SK-N-SH treated with all-trans-retinoic acid at 6 μM for 48 hours (cell line): Measurements from ENCODE around the gene VIP.
A peak's percentile ranks its signal among the peaks of the same experiment; 100 is the strongest.
"Not testable (repeated sequence)": the region's sequence is repeated elsewhere in the genome, so short reads cannot be mapped to it uniquely, and the experiment has no call there.

Experiments used
- ATAC-seq: fragments of 200-7000 bp; cut with Tn5 transposase; 3 replicates; pipeline ENCODE4 v1.9.1; 2020; ENCODE audit warnings: mild to moderate bottlenecking, moderate library complexity
- ARNTL ChIP-seq: fragments of 450-650 bp; formaldehyde crosslinking; IDR thresholded peaks from 2 replicates; pipeline ENCODE4 v1.5.0; 2020; ENCODE audit warnings: low read depth, mild to moderate bottlenecking, moderate library complexity, borderline replicate concordance
- BACH2 ChIP-seq: fragments of 250-450 bp; sonication (Bioruptor Pico); IDR thresholded peaks from 2 replicates; pipeline ENCODE4 v1.9.0; 2021; ENCODE audit warnings: mild to moderate bottlenecking, borderline replicate concordance
- CSDC2 ChIP-seq: fragments of 250-450 bp; sonication (Bioruptor Pico); IDR thresholded peaks from 2 replicates; pipeline ENCODE4 v1.5.0; 2020; ENCODE audit warnings: mild to moderate bottlenecking, moderate library complexity
- ESRRG ChIP-seq: fragments of 250-450 bp; sonication (Bioruptor Pico); IDR thresholded peaks from 2 replicates; pipeline ENCODE4 v1.6.1; 2021; ENCODE audit warnings: mild to moderate bottlenecking
- GLIS3 ChIP-seq: fragments of 250-450 bp; sonication (Bioruptor Pico); IDR thresholded peaks from 2 replicates; pipeline ENCODE4 v1.5.0; 2020; ENCODE audit warnings: mild to moderate bottlenecking, moderate library complexity
- ISL1 ChIP-seq: fragments of 250-450 bp; sonication (Bioruptor Pico); IDR thresholded peaks from 2 replicates; pipeline ENCODE4 v2.1.2; 2022; ENCODE audit warnings: mild to moderate bottlenecking, moderate library complexity
- OSR1 ChIP-seq: fragments of 250-450 bp; sonication (Bioruptor Pico); IDR thresholded peaks from 2 replicates; pipeline ENCODE4 v1.8.0; 2022; ENCODE audit warnings: moderate library complexity, mild to moderate bottlenecking, inconsistent platforms
- RARB ChIP-seq: fragments of 250-450 bp; sonication (Bioruptor Pico); IDR thresholded peaks from 2 replicates; pipeline ENCODE4 v1.8.0; 2021; ENCODE audit warnings: mild to moderate bottlenecking, moderate library complexity
- SNAI2 ChIP-seq: fragments of 250-450 bp; sonication (Bioruptor Pico); IDR thresholded peaks from 2 replicates; pipeline ENCODE4 v1.5.0; 2020; ENCODE audit warnings: mild to moderate bottlenecking, moderate library complexity
- TCF4 ChIP-seq: fragments of 250-450 bp; sonication (Bioruptor Pico); IDR thresholded peaks from 2 replicates; pipeline ENCODE4 v1.8.0; 2021; ENCODE audit warnings: mild to moderate bottlenecking, moderate library complexity, borderline replicate concordance
- TOX ChIP-seq: fragments of 250-450 bp; sonication (Bioruptor Pico); IDR thresholded peaks from 2 replicates; pipeline ENCODE4 v1.8.0; 2021; ENCODE audit warnings: mild to moderate bottlenecking, moderate library complexity, borderline replicate concordance
- ZC3H10 ChIP-seq: fragments of 250-450 bp; sonication (Bioruptor Pico); IDR thresholded peaks from 2 replicates; pipeline ENCODE4 v1.5.1; 2021; ENCODE audit warnings: mild to moderate bottlenecking, moderate library complexity
- ZFP3 ChIP-seq: fragments of 250-450 bp; sonication (Bioruptor Pico); IDR thresholded peaks from 2 replicates; pipeline ENCODE4 v1.5.0; 2020; ENCODE audit warnings: mild to moderate bottlenecking, moderate library complexity
- ZFP30 ChIP-seq: fragments of 450-650 bp; formaldehyde crosslinking; IDR thresholded peaks from 2 replicates; pipeline ENCODE4 v1.5.0; 2022; ENCODE audit warnings: mild to moderate bottlenecking, moderate library complexity
- ZNF565 ChIP-seq: fragments of 450-650 bp; formaldehyde crosslinking; conservative IDR thresholded peaks from 2 replicates; pipeline ENCODE4 v1.5.0; 2020; ENCODE audit warnings: low read depth, mild to moderate bottlenecking, moderate library complexity
- TF ChIP-seq, protein P1 (sequence below): fragments of 250-450 bp; sonication (Bioruptor Pico); IDR thresholded peaks from 2 replicates; pipeline ENCODE4 v1.5.0; 2020; ENCODE audit warnings: mild to moderate bottlenecking, moderate library complexity
- TF ChIP-seq, protein P2 (sequence below): fragments of 250-450 bp; sonication (Bioruptor Pico); IDR thresholded peaks from 2 replicates; pipeline ENCODE4 v1.8.0; 2020; ENCODE audit warnings: mild to moderate bottlenecking, moderate library complexity, borderline replicate concordance
- TF ChIP-seq, protein P3 (sequence below): fragments of 250-450 bp; sonication (Bioruptor Pico); IDR thresholded peaks from 2 replicates; pipeline ENCODE4 v1.5.1; 2020; ENCODE audit warnings: low read depth, mild to moderate bottlenecking, moderate library complexity
- TF ChIP-seq, protein P4 (sequence below): fragments of 250-450 bp; sonication (Bioruptor Pico); IDR thresholded peaks from 2 replicates; pipeline ENCODE4 v1.5.1; 2021; ENCODE audit warnings: mild to moderate bottlenecking, moderate library complexity

The VIP gene

DNA sequence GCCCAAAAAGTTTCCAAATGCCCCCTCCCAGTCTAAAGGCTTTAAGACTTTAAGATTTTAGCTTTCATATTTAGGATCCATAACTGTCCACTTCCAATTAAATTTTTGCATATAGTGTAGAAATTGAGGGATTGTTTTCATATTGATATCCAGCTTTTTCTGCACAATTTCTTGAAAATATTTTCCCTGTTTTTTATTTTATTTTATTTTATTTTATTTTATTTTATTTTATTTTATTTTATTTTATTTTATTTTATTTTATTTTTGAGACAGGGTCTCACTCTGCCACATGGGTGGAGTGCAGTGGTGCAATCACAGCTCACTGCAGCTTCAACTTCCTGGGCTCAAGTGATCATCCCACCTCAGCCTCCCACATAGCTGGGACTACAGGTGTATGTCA, 46.8 kb upstream of the VIP start:
- ATAC-seq = not testable (repeated sequence)

DNA sequence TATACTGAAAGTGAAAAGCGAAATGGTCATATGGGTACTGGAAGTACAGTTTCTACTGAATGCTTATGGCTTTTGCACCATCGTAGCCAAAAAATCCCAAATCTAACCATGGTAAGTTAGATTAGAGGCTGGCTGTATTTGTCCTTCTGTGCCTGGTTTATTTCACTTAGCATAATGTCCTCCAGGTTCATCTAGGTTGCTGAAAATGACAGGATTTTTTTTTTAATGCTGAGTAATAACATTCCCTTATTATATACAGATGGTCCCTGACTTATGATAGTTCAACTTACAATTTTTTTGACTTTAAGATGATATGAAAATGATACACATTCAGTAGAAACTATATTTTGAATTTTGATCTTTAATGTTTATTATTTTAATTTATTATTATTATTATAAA, 45.3 kb upstream of the VIP start:
- TF ChIP-seq ESRRG = no peak
- TF ChIP-seq GLIS3 (CRISPR knock-in tag) = no peak
- TF ChIP-seq ISL1 (CRISPR knock-in tag) = no peak
- TF ChIP-seq, protein P1, sequence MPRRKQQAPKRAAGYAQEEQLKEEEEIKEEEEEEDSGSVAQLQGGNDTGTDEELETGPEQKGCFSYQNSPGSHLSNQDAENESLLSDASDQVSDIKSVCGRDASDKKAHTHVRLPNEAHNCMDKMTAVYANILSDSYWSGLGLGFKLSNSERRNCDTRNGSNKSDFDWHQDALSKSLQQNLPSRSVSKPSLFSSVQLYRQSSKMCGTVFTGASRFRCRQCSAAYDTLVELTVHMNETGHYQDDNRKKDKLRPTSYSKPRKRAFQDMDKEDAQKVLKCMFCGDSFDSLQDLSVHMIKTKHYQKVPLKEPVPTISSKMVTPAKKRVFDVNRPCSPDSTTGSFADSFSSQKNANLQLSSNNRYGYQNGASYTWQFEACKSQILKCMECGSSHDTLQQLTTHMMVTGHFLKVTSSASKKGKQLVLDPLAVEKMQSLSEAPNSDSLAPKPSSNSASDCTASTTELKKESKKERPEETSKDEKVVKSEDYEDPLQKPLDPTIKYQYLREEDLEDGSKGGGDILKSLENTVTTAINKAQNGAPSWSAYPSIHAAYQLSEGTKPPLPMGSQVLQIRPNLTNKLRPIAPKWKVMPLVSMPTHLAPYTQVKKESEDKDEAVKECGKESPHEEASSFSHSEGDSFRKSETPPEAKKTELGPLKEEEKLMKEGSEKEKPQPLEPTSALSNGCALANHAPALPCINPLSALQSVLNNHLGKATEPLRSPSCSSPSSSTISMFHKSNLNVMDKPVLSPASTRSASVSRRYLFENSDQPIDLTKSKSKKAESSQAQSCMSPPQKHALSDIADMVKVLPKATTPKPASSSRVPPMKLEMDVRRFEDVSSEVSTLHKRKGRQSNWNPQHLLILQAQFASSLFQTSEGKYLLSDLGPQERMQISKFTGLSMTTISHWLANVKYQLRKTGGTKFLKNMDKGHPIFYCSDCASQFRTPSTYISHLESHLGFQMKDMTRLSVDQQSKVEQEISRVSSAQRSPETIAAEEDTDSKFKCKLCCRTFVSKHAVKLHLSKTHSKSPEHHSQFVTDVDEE (CRISPR knock-in tag) = no peak
- TF ChIP-seq, protein P2, sequence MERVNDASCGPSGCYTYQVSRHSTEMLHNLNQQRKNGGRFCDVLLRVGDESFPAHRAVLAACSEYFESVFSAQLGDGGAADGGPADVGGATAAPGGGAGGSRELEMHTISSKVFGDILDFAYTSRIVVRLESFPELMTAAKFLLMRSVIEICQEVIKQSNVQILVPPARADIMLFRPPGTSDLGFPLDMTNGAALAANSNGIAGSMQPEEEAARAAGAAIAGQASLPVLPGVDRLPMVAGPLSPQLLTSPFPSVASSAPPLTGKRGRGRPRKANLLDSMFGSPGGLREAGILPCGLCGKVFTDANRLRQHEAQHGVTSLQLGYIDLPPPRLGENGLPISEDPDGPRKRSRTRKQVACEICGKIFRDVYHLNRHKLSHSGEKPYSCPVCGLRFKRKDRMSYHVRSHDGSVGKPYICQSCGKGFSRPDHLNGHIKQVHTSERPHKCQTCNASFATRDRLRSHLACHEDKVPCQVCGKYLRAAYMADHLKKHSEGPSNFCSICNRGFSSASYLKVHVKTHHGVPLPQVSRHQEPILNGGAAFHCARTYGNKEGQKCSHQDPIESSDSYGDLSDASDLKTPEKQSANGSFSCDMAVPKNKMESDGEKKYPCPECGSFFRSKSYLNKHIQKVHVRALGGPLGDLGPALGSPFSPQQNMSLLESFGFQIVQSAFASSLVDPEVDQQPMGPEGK (CRISPR knock-in tag) = no peak
- TF ChIP-seq SNAI2 = no peak
- TF ChIP-seq, protein P3, sequence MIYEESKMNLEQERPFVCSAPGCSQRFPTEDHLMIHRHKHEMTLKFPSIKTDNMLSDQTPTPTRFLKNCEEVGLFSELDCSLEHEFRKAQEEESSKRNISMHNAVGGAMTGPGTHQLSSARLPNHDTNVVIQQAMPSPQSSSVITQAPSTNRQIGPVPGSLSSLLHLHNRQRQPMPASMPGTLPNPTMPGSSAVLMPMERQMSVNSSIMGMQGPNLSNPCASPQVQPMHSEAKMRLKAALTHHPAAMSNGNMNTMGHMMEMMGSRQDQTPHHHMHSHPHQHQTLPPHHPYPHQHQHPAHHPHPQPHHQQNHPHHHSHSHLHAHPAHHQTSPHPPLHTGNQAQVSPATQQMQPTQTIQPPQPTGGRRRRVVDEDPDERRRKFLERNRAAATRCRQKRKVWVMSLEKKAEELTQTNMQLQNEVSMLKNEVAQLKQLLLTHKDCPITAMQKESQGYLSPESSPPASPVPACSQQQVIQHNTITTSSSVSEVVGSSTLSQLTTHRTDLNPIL (CRISPR knock-in tag) = no peak
- TF ChIP-seq, protein P4, sequence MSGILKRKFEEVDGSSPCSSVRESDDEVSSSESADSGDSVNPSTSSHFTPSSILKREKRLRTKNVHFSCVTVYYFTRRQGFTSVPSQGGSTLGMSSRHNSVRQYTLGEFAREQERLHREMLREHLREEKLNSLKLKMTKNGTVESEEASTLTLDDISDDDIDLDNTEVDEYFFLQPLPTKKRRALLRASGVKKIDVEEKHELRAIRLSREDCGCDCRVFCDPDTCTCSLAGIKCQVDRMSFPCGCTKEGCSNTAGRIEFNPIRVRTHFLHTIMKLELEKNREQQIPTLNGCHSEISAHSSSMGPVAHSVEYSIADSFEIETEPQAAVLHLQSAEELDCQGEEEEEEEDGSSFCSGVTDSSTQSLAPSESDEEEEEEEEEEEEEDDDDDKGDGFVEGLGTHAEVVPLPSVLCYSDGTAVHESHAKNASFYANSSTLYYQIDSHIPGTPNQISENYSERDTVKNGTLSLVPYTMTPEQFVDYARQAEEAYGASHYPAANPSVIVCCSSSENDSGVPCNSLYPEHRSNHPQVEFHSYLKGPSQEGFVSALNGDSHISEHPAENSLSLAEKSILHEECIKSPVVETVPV (CRISPR knock-in tag) = no peak
- TF ChIP-seq ZC3H10 (CRISPR knock-in tag) = no peak
- no peak for TF ChIP-seq CSDC2 (CRISPR knock-in tag)
- TF ChIP-seq RARB (CRISPR knock-in tag) = no peak
- no peak for TF ChIP-seq OSR1 (CRISPR knock-in tag)
- TF ChIP-seq TCF4 (CRISPR knock-in tag) = no peak
- peak; percentile 77 for ATAC-seq

DNA sequence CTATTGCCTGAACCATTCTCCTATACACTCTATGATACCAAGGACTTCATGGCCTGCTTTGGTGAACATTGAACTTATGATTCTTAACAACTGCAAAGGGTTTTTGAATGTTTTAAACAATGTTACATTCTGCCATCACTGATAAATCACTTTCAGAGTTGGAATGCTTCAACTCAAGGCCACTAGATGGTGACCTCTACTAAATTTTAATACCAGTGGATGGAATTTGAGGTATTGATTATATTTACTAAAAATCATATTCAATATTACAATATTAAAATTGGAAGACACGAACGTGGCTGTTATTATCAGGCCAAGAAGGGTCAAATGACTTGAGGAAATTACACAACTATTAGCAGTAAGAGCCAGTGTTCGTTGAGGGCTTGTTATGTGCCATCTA, 34.3 kb upstream of the VIP start:
- TF ChIP-seq TCF4 (CRISPR knock-in tag) (no peak), ZFP30 (CRISPR knock-in tag) (no peak), ZFP3 (CRISPR knock-in tag) (no peak), ZC3H10 (CRISPR knock-in tag) (no peak), BACH2 (CRISPR knock-in tag) (no peak)
- TF ChIP-seq, protein P3 (CRISPR knock-in tag) = no peak
- TF ChIP-seq, protein P1 (CRISPR knock-in tag) = no peak
- ATAC-seq = no peak

DNA sequence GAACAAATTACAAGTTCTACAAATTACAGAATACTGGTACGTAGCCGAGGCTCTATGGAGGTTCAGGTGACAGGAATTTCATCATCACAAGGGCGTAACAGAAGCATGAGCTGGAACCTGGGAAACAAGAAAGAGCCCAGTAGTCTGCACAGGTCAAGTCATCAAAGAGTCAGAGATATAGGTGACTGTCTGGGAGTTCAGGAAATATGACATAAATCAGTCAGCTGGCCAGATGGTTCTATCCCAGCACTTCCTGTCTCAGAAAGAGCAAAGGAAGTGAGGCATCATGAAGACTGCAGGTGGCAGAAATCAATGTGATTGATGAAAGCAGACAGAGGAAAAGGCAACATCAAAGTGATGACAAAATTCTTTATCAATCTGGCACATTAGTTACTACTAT, 29.6 kb upstream of the VIP start:
- ATAC-seq = no peak; the same call in 2 of the 3 replicates
- no peak for TF ChIP-seq GLIS3 (CRISPR knock-in tag)
- no peak for TF ChIP-seq BACH2 (CRISPR knock-in tag)
- TF ChIP-seq ISL1 (CRISPR knock-in tag) = peak; percentile 17; the same call in 1 of the 2 replicates
- TF ChIP-seq, protein P3 (CRISPR knock-in tag) = no peak
- no peak for TF ChIP-seq ZFP30 (CRISPR knock-in tag)
- TF ChIP-seq RARB (CRISPR knock-in tag) = no peak
- no peak for TF ChIP-seq ARNTL (CRISPR knock-in tag)
- TF ChIP-seq ZFP3 (CRISPR knock-in tag) = no peak
- no peak for TF ChIP-seq CSDC2 (CRISPR knock-in tag)
- peak; percentile 17; the same call in 1 of the 2 replicates for TF ChIP-seq TOX (CRISPR knock-in tag)
- TF ChIP-seq ZNF565 (CRISPR knock-in tag) = no peak
